Mucosa of gallbladder (tissue), 1 donor: ENCODE results near the gene SIN3A. TPM values are rescaled to one million over a fixed set of nuclear protein-coding genes. Genes with fewer than 3 reads are reported as not detected.
A peak's percentile ranks its signal among the peaks of the same experiment; 100 is the strongest.
"Not testable (repeated sequence)": the region's sequence is repeated elsewhere in the genome, so short reads cannot be mapped to it uniquely, and the experiment has no call there.

Experiments
- DNase-seq: peaks from one replicate; pipeline ENCODE4 v3.0.0-alpha.2; 2020; ENCODE audit warnings: low spot score
- total RNA-seq: library from RNA; stranded (reverse); gene quantifications from one replicate; pipeline ENCODE4 v1.2.1, GENCODE V29; 2021
- donor health status: DM: no; HTN: no; CAD: no.

The SIN3A gene
- total RNA-seq, 1 donor from 2014 or later = 65.5 TPM

- no peak for DNase-seq
Measured at GRCh38 chr15:75356517-75356916, 95.0 kb downstream of the SIN3A start.

GRCh38 chr15:75356006-75356405, 95.5 kb downstream of the SIN3A start:
- DNase-seq = no peak

- DNase-seq = no peak
Measured at GRCh38 chr15:75355369-75355768, 96.1 kb downstream of the SIN3A start.

- DNase-seq = no peak
Measured at GRCh38 chr15:75354454-75354853, 97.0 kb downstream of the SIN3A start.

GRCh38 chr15:75353604-75354003, 97.9 kb downstream of the SIN3A start:
- no peak for DNase-seq

DNA sequence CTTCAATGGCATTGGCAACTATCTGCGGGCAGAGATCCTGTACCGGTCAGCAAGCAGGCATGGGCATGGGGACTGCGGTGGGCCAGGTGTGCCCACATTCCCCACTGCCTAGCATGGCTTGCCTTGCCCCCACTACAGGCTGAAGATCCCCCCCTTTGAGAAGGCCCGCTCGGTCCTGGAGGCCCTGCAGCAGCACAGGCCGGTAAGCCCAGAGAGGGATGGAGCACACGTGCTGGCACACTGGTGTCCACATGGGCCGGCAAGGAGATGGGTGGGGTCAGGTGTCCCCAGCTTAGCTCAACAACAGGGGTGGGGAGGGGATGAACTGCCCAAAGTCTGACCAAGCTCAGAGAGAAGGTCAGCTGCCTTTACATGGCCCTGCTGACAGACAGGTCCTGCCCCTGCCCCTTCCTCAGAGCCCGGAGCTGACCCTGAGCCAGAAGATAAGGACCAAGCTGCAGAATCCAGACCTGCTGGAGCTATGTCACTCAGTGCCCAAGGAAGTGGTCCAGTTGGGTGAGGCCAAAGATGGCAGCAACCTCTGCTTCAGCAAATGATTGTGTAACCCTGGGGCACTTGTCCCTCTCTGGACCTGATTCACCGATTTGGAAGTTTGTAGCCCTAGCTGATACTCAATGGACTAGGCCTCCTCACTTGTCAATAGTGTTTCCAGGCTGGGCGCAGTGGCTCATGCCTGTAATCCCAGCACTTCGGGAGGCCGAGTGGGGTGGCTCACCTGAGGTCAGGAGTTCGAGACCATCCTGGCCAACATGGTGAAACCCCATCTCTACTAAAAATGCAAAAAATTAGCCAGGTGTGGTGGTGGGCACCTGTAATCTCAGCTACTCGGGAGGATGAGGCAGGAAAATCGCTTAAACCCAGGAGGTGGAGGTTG, 99.1 kb downstream of the SIN3A start:
- no peak for DNase-seq

DNA sequence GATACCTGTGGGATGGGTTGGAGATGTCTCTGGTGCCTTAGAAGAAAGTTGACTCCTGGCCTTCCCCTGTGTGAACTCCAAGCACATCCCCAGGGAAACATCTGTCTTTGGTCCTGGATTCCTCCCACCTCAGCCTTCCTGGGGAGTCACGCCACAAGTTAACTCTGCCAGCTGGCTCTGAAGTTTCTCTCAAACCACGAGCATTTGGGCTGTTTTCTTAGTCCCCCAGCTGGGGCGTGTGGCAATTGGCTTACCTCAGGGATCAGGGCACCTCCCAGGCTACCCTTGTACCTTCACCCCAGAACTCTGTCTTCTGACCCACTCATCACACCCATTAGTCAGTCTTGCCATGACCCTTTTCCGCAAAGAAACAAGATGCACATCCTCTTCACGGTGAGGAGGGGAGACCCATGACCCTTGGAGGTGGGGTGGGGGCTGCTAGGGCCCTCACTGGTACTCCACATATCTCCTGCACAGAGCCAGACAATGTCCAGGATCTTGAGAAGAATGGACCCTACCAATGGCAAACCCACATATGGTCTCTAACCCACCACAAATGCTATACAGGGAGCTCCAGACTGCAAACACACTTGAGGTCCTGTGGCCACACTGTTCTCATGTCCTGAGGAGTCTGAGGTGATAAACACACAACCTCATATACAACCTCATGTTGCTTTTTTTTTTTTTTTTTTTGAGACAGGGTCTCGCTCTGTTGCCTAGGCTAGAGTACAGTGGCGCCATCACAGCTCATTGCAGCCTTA, 100.7 kb downstream of the SIN3A start:
- DNase-seq = no peak

DNA sequence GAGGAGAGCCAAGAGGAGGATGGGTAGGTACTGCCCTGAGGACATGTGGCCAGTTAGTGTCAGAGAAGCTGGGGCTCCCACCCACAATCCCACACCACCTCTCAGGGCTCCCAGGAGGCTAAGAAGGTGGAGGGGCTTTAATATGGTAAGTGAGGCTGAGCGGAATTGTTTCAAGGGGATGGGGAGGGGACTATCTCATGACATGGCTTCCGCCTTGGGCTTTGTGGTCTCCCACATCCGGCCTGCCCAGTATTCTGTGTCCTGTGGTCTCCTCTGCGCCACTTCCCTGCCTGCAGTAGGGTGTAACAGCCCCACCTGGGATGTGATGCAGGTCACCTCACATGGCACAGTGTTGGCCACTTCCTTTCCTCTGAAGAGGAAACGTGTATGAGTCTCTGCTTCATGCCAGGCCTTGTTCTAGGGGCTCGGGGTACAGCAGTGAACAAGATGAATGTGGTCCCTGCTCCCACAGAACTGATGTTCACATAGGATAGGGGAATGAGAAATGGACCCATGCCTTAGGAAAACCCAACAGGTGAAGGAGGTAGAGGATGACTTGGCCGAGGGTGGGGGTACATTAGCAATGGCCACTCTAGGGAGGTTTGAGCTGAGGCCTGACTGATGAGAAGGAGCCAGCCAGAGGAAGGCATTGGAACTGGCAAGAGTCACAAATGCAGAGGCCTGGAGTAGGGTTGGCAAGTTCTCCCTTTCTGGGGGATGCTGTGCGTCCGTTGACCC, 101.5 kb downstream of the SIN3A start:
- peak; percentile 45 for DNase-seq

GRCh38 chr15:75349351-75349669, 102.2 kb downstream of the SIN3A start:
- DNase-seq = not testable (repeated sequence)

- DNase-seq = no peak
Measured at GRCh38 chr15:75348562-75349350, 102.7 kb downstream of the SIN3A start.

DNA sequence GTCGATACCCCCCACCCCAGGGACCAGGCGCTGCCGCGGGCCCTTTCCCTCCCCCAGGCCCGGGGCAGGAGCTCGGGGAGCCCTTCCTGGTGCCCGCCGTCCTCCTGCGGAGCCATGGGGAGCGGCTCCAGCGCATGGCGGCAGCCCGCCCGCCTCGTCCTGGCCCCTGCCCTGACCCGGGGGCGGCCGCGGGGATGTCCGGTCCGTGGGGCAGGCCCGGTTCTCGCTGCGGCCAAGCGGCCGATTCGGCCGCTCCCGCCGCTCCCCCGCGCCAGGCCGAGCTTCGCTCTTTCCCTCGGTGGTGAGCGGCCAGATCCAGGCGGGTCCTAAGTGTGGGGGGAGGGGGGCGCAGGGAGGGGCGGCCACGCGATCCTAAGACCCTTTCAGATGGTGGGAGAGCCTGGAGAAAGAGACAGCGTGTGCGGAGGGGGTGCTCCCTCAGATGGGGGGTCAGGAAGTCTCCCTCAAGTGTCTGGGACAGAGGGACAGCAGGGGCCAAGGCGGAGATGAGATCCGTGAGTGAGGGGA, 103.4 kb downstream of the SIN3A start:
- DNase-seq = no peak

DNA sequence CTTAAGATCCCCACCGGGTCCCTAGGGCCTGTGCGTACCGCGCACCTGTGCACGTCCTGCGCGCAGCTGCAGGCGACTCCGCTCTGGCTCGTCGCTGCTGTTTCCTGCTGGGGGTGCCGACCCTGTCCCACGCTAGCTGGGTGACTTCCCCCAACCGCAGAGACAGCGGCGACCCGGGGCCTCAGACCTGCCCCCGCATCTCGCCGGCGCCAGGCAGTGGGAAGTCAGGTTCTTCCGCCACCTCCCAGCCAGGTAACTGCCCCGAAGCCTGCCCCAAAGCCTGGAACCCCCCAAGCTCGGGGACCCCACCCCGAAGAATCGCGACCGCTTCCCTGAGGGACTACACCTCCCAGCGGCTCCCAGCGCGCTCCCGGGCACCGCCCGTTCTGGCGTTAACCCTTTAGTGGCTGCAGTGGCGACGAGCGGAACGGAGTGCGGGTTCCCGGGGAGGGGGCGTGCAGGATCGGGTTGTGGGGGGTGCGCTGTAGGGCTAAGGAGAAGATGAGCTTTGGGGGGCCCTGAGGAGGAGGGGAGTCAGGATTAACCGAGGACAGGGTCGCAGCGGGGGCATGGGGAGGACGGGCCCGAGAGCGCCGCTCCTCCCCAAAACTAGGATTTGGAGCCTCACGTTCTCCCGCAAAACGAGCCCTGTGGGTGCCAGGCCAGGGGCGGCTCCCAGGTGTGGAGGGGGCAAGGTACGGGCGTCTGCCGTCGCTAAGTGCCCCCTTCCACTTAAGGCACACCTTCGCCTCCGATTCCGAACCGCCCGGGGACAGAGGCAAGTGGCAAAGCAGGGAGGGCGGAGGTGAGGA, 104.1 kb downstream of the SIN3A start:
- peak; percentile 52 for DNase-seq

- DNase-seq = no peak
Measured at GRCh38 chr15:75346796-75347221, 104.7 kb downstream of the SIN3A start, which contains the start of gene NEIL1. TSS of gene NEIL1 (plus strand) at chr15:75347039. CDS start at chr15:75348906, 1,867 bp downstream.

GRCh38 chr15:75343953-75344352, 107.5 kb downstream of the SIN3A start:
- not testable (repeated sequence) for DNase-seq

DNA sequence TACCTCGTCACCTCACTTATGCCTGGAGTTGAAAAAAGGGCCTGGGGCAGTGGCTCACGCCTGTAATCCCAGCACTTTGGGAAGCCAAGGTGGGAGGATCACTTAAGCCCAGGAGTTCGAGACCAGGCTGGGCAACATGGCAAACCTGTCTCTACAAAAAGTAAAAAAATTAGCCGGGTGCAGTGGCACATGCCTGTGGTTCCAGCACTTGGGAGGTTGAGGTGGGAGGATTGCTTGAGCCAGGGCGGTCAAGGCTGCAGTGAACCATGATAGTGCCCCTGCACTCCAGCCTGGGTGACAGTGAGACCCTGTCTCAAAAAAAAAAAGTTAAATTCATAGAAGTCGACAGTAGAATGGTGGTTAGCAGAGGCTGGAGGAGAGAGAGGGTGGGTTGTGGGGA, 109.3 kb downstream of the SIN3A start:
- no peak for DNase-seq

DNA sequence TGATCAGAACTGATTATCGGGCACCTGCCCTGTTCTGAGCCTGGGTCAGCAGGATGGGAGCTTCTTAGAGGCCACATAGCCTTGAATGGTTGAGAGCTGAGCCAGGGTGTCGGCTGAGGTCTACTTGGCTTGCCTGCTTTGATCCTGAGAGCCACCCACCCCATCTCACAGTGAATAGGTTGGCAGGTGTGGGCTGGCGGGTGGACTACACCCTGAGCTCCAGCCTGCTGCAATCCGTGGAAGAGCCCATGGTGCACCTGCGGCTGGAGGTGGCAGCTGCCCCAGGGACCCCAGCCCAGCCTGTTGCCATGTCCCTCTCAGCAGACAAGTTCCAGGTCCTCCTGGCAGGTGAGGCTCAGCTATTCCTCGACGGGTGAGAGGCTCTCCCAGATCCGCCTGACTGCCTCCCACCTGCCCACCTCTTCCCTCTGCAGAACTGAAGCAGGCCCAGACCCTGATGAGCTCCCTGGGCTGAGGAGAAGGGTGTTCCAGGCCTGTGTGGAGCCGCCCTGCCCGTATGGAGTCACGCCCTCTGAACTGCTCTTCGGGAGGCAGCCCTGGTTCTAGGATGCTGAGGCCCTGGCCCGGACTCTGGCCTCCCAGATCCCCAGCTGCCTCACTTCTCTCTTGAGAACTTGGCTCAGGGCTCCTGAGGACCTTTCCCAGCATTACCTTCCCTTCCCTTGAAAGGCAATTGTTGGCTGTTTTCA, 111.8 kb downstream of the SIN3A start:
- no peak for DNase-seq

DNA sequence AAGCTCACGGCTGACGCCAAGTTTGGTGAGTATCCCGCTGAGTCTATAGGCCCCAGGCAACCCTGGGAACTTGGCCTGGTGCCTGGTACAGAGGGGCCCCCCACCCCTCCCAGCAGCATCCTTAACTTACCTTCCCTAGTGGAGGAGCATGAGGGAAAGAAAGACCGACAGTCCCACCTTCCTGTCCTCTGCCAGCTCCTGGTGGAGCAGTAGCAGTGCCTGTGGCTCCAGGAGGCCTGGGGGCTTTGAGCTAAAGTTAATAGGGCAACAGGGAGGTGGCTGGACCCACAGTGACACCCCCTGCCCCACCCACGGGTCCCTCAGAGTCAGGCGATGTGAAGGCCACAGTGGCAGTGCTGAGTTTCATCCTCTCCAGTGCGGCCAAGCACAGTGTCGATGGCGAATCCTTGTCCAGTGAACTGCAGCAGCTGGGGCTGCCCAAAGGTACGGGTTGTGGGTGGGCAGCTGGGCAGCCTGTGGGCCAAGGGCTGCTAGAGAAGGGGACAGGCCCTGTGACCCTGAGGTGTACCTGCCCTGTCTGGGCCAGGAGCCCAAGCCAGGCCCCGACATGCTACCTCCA, 112.7 kb downstream of the SIN3A start:
- DNase-seq = no peak

- DNase-seq = peak; percentile 95
Measured at GRCh38 chr15:75335705-75336355, 115.7 kb downstream of the SIN3A start, which contains the start of gene COMMD4. TSS of gene COMMD4 (plus strand) at chr15:75336063. CDS start at chr15:75336090, 27 bp downstream.

- no peak for DNase-seq
Measured at GRCh38 chr15:75335313-75335704, 116.2 kb downstream of the SIN3A start.
